ENCODE results near the gene IFNA7.
"Not testable (repeated sequence)": the region's sequence is repeated elsewhere in the genome, so short reads cannot be mapped to it uniquely, and the experiment has no call there.

IFNA7 gene

GRCh38 chr9:21210311-21210710 is 8.3 kb upstream of the IFNA7 start:
- H3K27me3 ChIP-seq (ENCODE audit: low read depth, low read length), result peaks cover 8% of the 10 kb centered on the region; the same call in 1 of the 2 replicates
- no peaks in the 10 kb centered on the region for H4K20me1 ChIP-seq (ENCODE audit: insufficient read depth, low read length)
- H3K36me3 ChIP-seq (replicated peaks; ENCODE audit: low read depth, low read length), result no peaks in the 10 kb centered on the region
- H2AFZ ChIP-seq (ENCODE audit: low read depth, low read length), result no peak overlapping the region
- no peaks in the 10 kb centered on the region for H3K79me2 ChIP-seq (ENCODE audit: low read length)
- peaks cover 20% of the 10 kb centered on the region for H3K4me1 ChIP-seq (ENCODE audit: low read length)
- no peak overlapping the region for H3K27ac ChIP-seq (ENCODE audit: low read length)
- TF ChIP-seq CTCF (IDR thresholded peaks at IDR 0.05; ENCODE audit: low read depth, low read length) (no peak), EZH2phosphoT487 (IDR thresholded peaks at IDR 0.05; ENCODE audit: low read depth) (no peak)
- no peak overlapping the region for H3K9ac ChIP-seq (ENCODE audit: low read length)
- no peaks in the 10 kb centered on the region for H3K9me3 ChIP-seq (ENCODE audit: insufficient read depth, low read length)
- H3K4me2 ChIP-seq (ENCODE audit: low read length), result no peak overlapping the region
- no peak overlapping the region for H3K4me3 ChIP-seq (ENCODE audit: low read length)

- H3K4me2 ChIP-seq (ENCODE audit: low read length); H3K4me3 ChIP-seq (ENCODE audit: low read length); H3K79me2 ChIP-seq (ENCODE audit: low read length); H3K9me3 ChIP-seq (ENCODE audit: insufficient read depth, low read length); H2AFZ ChIP-seq (ENCODE audit: low read depth, low read length); H4K20me1 ChIP-seq (ENCODE audit: insufficient read depth, low read length); H3K9ac ChIP-seq (ENCODE audit: low read length); H3K27ac ChIP-seq (ENCODE audit: low read length); H3K36me3 ChIP-seq (replicated peaks; ENCODE audit: low read depth, low read length); H3K4me1 ChIP-seq (ENCODE audit: low read length): not testable (repeated sequence)
- peaks cover 19% of the 10 kb centered on the region; the same call in 1 of the 2 replicates for H3K27me3 ChIP-seq (ENCODE audit: low read depth, low read length)
Measured at GRCh38 chr9:21207043-21207442, 5.0 kb upstream of the IFNA7 start, which contains the start of gene IFNA10. TSS of gene IFNA10 (minus strand) at chr9:21207143. CDS start at chr9:21207097, 46 bp downstream.

GRCh38 chr9:21205204-21205603 is 3.2 kb upstream of the IFNA7 start:
- no peak overlapping the region for H3K4me3 ChIP-seq (ENCODE audit: low read length)
- H2AFZ ChIP-seq (ENCODE audit: low read depth, low read length), result no peak overlapping the region
- no peaks in the 10 kb centered on the region for H3K9me3 ChIP-seq (ENCODE audit: insufficient read depth, low read length)
- H3K9ac ChIP-seq (ENCODE audit: low read length), result no peak overlapping the region
- no peaks in the 10 kb centered on the region for H4K20me1 ChIP-seq (ENCODE audit: insufficient read depth, low read length)
- no peak overlapping the region for H3K4me2 ChIP-seq (ENCODE audit: low read length)
- no peak overlapping the region for H3K27ac ChIP-seq (ENCODE audit: low read length)
- no peaks in the 10 kb centered on the region for H3K36me3 ChIP-seq (replicated peaks; ENCODE audit: low read depth, low read length)
- no peaks in the 10 kb centered on the region for H3K79me2 ChIP-seq (ENCODE audit: low read length)
- H3K4me1 ChIP-seq (ENCODE audit: low read length), result 0 out of 2 replicates have a peak, but pooled peaks cover 4% of the 10 kb centered on the region
- TF ChIP-seq CTCF (IDR thresholded peaks at IDR 0.05; ENCODE audit: low read depth, low read length) (no peak), EZH2phosphoT487 (IDR thresholded peaks at IDR 0.05; ENCODE audit: low read depth) (no peak)
- peaks cover 26% of the 10 kb centered on the region for H3K27me3 ChIP-seq (ENCODE audit: low read depth, low read length)

- H3K9me3 ChIP-seq (ENCODE audit: insufficient read depth, low read length); H2AFZ ChIP-seq (ENCODE audit: low read depth, low read length); H3K36me3 ChIP-seq (replicated peaks; ENCODE audit: low read depth, low read length); H3K9ac ChIP-seq (ENCODE audit: low read length); H3K79me2 ChIP-seq (ENCODE audit: low read length); H4K20me1 ChIP-seq (ENCODE audit: insufficient read depth, low read length): not testable (repeated sequence)
- H3K4me3 ChIP-seq (ENCODE audit: low read length), result peak overlapping the region; percentile 7; the same call in 1 of the 2 replicates
- peak overlapping the region; percentile 44; the same call in 1 of the 2 replicates for H3K27ac ChIP-seq (ENCODE audit: low read length)
- peak overlapping the region; percentile 64 for H3K4me2 ChIP-seq (ENCODE audit: low read length)
- peaks cover 23% of the 10 kb centered on the region for H3K27me3 ChIP-seq (ENCODE audit: low read depth, low read length)
- peaks cover 36% of the 10 kb centered on the region for H3K4me1 ChIP-seq (ENCODE audit: low read length)
- TF ChIP-seq EZH2phosphoT487 (IDR thresholded peaks at IDR 0.05; ENCODE audit: low read depth), result 0 out of 2 replicates have a peak, but pooled peaks have one; percentile 43
- peak; percentile 63 for TF ChIP-seq CTCF (IDR thresholded peaks at IDR 0.05; ENCODE audit: low read depth, low read length)
Measured at GRCh38 chr9:21194867-21195776, 6.9 kb downstream of the IFNA7 start.

GRCh38 chr9:21187487-21187886 is 14.5 kb downstream of the IFNA7 start, which contains the start of gene IFNA4:
TSS of gene IFNA4 (minus strand) at chr9:21187587. CDS start at chr9:21187531, 56 bp downstream.
- peaks cover 12% of the 10 kb centered on the region for H3K4me1 ChIP-seq (ENCODE audit: low read length)
- H3K36me3 ChIP-seq (replicated peaks; ENCODE audit: low read depth, low read length); H2AFZ ChIP-seq (ENCODE audit: low read depth, low read length); H3K4me2 ChIP-seq (ENCODE audit: low read length); H3K9ac ChIP-seq (ENCODE audit: low read length); H3K27me3 ChIP-seq (ENCODE audit: low read depth, low read length); H3K27ac ChIP-seq (ENCODE audit: low read length); H3K9me3 ChIP-seq (ENCODE audit: insufficient read depth, low read length); H3K4me3 ChIP-seq (ENCODE audit: low read length); H4K20me1 ChIP-seq (ENCODE audit: insufficient read depth, low read length); H3K79me2 ChIP-seq (ENCODE audit: low read length): not testable (repeated sequence)

Measured in OCI-LY3 (cell line).